GM23338 (cell line): ENCODE data around the gene ARHGAP19. TPM values are rescaled to one million over a fixed set of nuclear protein-coding genes. Genes with fewer than 3 reads are reported as not detected.

Experiments
- ATAC-seq: fragments of 200-7000 bp; cut with Tn5 transposase; 3 replicates; pipeline ENCODE4 v1.9.1; 2020
- DNase-seq: peaks from one replicate; pipeline ENCODE4 v3.0.0-alpha.2; 2015; ENCODE audit warnings: low spot score
- H2AFZ ChIP-seq: fragments of 200-600 bp; sonication (generic); 2 replicates; pipeline ENCODE4 v1.8.0; 2016; ENCODE audit warnings: antibody characterized with exemption, mild to moderate bottlenecking, moderate library complexity
- H3F3A ChIP-seq: fragments of 200-600 bp; sonication (generic); replicated peaks from 2 replicates; pipeline ENCODE4 v1.8.0; 2017; ENCODE audit warnings: antibody characterized with exemption, mixed run types, low read depth
- H3K27ac ChIP-seq: fragments of 200-600 bp; sonication (generic); 2 replicates; pipeline ENCODE4 v1.6.1; 2016; ENCODE audit warnings: low read depth
- H3K27me3 ChIP-seq: fragments of 200-600 bp; sonication (generic); 2 replicates; pipeline ENCODE4 v1.8.0; 2016; ENCODE audit warnings: mild to moderate bottlenecking, mixed run types, moderate library complexity; ENCODE audit not compliant: insufficient read depth
- H3K36me3 ChIP-seq: fragments of 200-600 bp; sonication (generic); 2 replicates; pipeline ENCODE4 v1.8.0; 2016; ENCODE audit warnings: mild to moderate bottlenecking; ENCODE audit not compliant: insufficient read depth
- H3K4me1 ChIP-seq: fragments of 200-600 bp; sonication (generic); 2 replicates; pipeline ENCODE4 v1.8.0; 2016; ENCODE audit warnings: mild to moderate bottlenecking, moderate library complexity; ENCODE audit not compliant: insufficient read depth
- H3K4me2 ChIP-seq: fragments of 200-600 bp; sonication (generic); 2 replicates; pipeline ENCODE4 v1.7.1; 2017; ENCODE audit warnings: mixed run types
- H3K4me3 ChIP-seq: fragments of 200-600 bp; sonication (generic); 2 replicates; pipeline ENCODE4 v1.6.1; 2016; ENCODE audit warnings: mixed run types
- H3K79me2 ChIP-seq: fragments of 200-600 bp; sonication (generic); replicated peaks from 2 replicates; pipeline ENCODE4 v1.8.0; 2017; ENCODE audit warnings: mild to moderate bottlenecking; ENCODE audit not compliant: insufficient read depth
- H3K9me2 ChIP-seq: fragments of 200-600 bp; sonication (generic); 2 replicates; pipeline ENCODE4 v1.8.0; 2017; ENCODE audit not compliant: insufficient read depth
- H4K20me1 ChIP-seq: fragments of 200-600 bp; sonication (generic); replicated peaks from 2 replicates; pipeline ENCODE4 v1.8.0; 2017; ENCODE audit warnings: mild to moderate bottlenecking; ENCODE audit not compliant: insufficient read depth
- H3K27ac Mint-ChIP-seq: 2 replicates; pipeline ENCODE4 v1.8.0; 2020; ENCODE audit warnings: inconsistent platforms, mild to moderate bottlenecking, moderate library complexity, mixed read lengths
- H3K27me3 Mint-ChIP-seq: 3 replicates; pipeline ENCODE4 v1.8.0; 2022; ENCODE audit warnings: low read depth, mild to moderate bottlenecking, moderate library complexity, mixed read lengths, inconsistent platforms; ENCODE audit not compliant: insufficient read depth, poor library complexity
- H3K36me3 Mint-ChIP-seq: 3 replicates; pipeline ENCODE4 v1.8.0; 2021; ENCODE audit warnings: low read depth, mild to moderate bottlenecking, inconsistent platforms, moderate library complexity, mixed read lengths
- H3K4me1 Mint-ChIP-seq: 3 replicates; pipeline ENCODE4 v1.8.0; 2020; ENCODE audit warnings: mild to moderate bottlenecking, inconsistent platforms, mixed read lengths
- H3K4me3 Mint-ChIP-seq: 3 replicates; pipeline ENCODE4 v1.8.0; 2021; ENCODE audit warnings: moderate library complexity, mild to moderate bottlenecking, inconsistent platforms, mixed read lengths
- H3K9me3 Mint-ChIP-seq: 3 replicates; pipeline ENCODE4 v1.8.0; 2020; ENCODE audit warnings: moderate library complexity, mild to moderate bottlenecking, inconsistent platforms, mixed read lengths
- CTCF ChIP-seq, 2 experiments: fragments of 200-600 bp in 1 of 2; sonication (generic) in 1 of 2; conservative IDR thresholded peaks; 2 replicates each; pipeline versions ENCODE4 v1.5.1 to v1.6.1; 2016 to 2017; ENCODE audit warnings: antibody characterized with exemption in 2 of 2, low read depth in 2 of 2, mild to moderate bottlenecking in 2 of 2, moderate library complexity in 1 of 2
- STAT1 ChIP-seq: IDR thresholded peaks from one replicate; pipeline ENCODE4 v1.6.1; 2016; ENCODE audit warnings: antibody characterized with exemption; ENCODE audit not compliant: unreplicated experiment
- ZNF462 ChIP-seq: fragments of 250-450 bp; sonication (Bioruptor Pico); IDR thresholded peaks from 2 replicates; pipeline ENCODE4 v1.5.0; 2020; ENCODE audit warnings: mild to moderate bottlenecking, moderate library complexity
- polyA plus RNA-seq: library from polyadenylated mRNA; unstranded; fragments of >200 nt; fragmentation: Nextera tagmentation; extraction: Ambion mirVana; gene quantifications from 2 replicates; pipeline ENCODE4 v1.2.1, GENCODE V29; 2016
- total RNA-seq: library from RNA; depleted of rRNA; stranded (reverse); fragments of >200 nt; shearing (Covaris generic); gene quantifications from 2 replicates; pipeline ENCODE4 v1.2.3, GENCODE V29; 2014

The ARHGAP19 gene
- total and polyA plus RNA-seq, 2 experiments from 2014 or later, result 11.5 to 38.8 TPM

GRCh38 chr10:97333601-97334369 is 41.3 kb upstream of the ARHGAP19 start (continued):
- no peak for TF ChIP-seq CTCF (conservative IDR thresholded peaks at IDR 0.05; ENCODE audit: low read depth in 2 of 2)
- TF ChIP-seq STAT1, result no peak

- Mint-ChIP-seq H3K9me3 (no peaks in the 10 kb centered on the region), H3K36me3 (peaks cover 41% of the 10 kb centered on the region), H3K4me3 (peak overlapping the region; percentile 94), H3K27me3 (peaks cover 17% of the 10 kb centered on the region), H3K4me1 (peaks cover 46% of the 10 kb centered on the region), H3K27ac (peak overlapping the region; percentile 95)
- H2AFZ ChIP-seq, result no peak overlapping the region
- H4K20me1 ChIP-seq, result peaks cover 24% of the 10 kb centered on the region
- H3K4me1 ChIP-seq, result peaks cover 46% of the 10 kb centered on the region
- H3K36me3 ChIP-seq, result no peaks in the 10 kb centered on the region
- H3K4me3 ChIP-seq, result peak overlapping the region; percentile 82
- peaks cover 13% of the 10 kb centered on the region for H3F3A ChIP-seq
- no peak for TF ChIP-seq ZNF462
- TF ChIP-seq CTCF (conservative IDR thresholded peaks at IDR 0.05; ENCODE audit: low read depth in 2 of 2), result peak; percentile 25 to 48; a peak in 3 of 4 replicates
- peak; percentile 76 for DNase-seq
- peak; percentile 8 for ATAC-seq
- H3K27ac ChIP-seq, result peak overlapping the region; percentile 85; the same call in 1 of the 2 replicates
- H3K9me2 ChIP-seq, result no peaks in the 10 kb centered on the region
- H3K27me3 ChIP-seq, result no peaks in the 10 kb centered on the region
- H3K79me2 ChIP-seq, result peaks cover 55% of the 10 kb centered on the region
- H3K4me2 ChIP-seq, result peak overlapping the region; percentile 93
These were observed 40.8 kb upstream of the ARHGAP19 start for GRCh38 chr10:97333351-97333600.
